HG02763 (cell line): ENCODE results near the gene INVS.
"Not testable (repeated sequence)": the region's sequence is repeated elsewhere in the genome, so short reads cannot be mapped to it uniquely, and the experiment has no call there.

Experiments used
- ATAC-seq: cut with Tn5 transposase; IDR thresholded peaks from one replicate; pipeline ENCODE4 v1.9.1; 2021; ENCODE audit warnings: mild to moderate bottlenecking, moderate library complexity; ENCODE audit not compliant: unreplicated experiment

Gene INVS

GRCh38 chr9:100082782-100083181 is 16.3 kb upstream of the INVS start:
- no peak for ATAC-seq

GRCh38 chr9:100083448-100084127 is 15.5 kb upstream of the INVS start:
- peak; percentile 38 for ATAC-seq

- ATAC-seq: peak; percentile 58
Measured at GRCh38 chr9:100084128-100084453, 15.0 kb upstream of the INVS start.

- ATAC-seq: peak; percentile 83
Measured at GRCh38 chr9:100084734-100085133, 14.3 kb upstream of the INVS start.

- ATAC-seq: no peak
Measured at GRCh38 chr9:100086097-100086635, 12.9 kb upstream of the INVS start.

- ATAC-seq: no peak
Measured at GRCh38 chr9:100087218-100087617, 11.8 kb upstream of the INVS start.

- no peak for ATAC-seq
Measured at GRCh38 chr9:100088202-100088601, 10.8 kb upstream of the INVS start.

GRCh38 chr9:100090880-100091279 is 8.2 kb upstream of the INVS start:
- no peak for ATAC-seq

- no peak for ATAC-seq
Measured at GRCh38 chr9:100091650-100092049, 7.4 kb upstream of the INVS start.

GRCh38 chr9:100092066-100092465 is 7.0 kb upstream of the INVS start:
- no peak for ATAC-seq

- not testable (repeated sequence) for ATAC-seq
Measured at GRCh38 chr9:100094411-100094810, 4.6 kb upstream of the INVS start.

- no peak for ATAC-seq
Measured at GRCh38 chr9:100096378-100096916, 2.6 kb upstream of the INVS start.

GRCh38 chr9:100098046-100098886 is 777 bp upstream of the INVS start:
- ATAC-seq: peak; percentile 2

- no peak for ATAC-seq
Measured at GRCh38 chr9:100099722-100100042, 639 bp downstream of the INVS start.

- ATAC-seq: no peak
Measured at GRCh38 chr9:100100146-100100667, 1.2 kb downstream of the INVS start.

- no peak for ATAC-seq
Measured at GRCh38 chr9:100101608-100102007, 2.6 kb downstream of the INVS start.

- ATAC-seq: no peak
Measured at GRCh38 chr9:100104314-100104713, 5.3 kb downstream of the INVS start.

GRCh38 chr9:100105861-100106260 is 6.8 kb downstream of the INVS start:
- ATAC-seq: no peak

- no peak for ATAC-seq
Measured at GRCh38 chr9:100106616-100107015, 7.6 kb downstream of the INVS start.

GRCh38 chr9:100108559-100108958 is 9.5 kb downstream of the INVS start:
- no peak for ATAC-seq

- no peak for ATAC-seq
Measured at GRCh38 chr9:100111235-100111634, 12.2 kb downstream of the INVS start.
